Trophoblast cell (in vitro differentiated cells and primary cell): ENCODE results near the gene GJB2.
A peak's percentile ranks its signal among the peaks of the same experiment; 100 is the strongest.

ENCODE experiments used
- DNase-seq, 2 donors: peaks; one replicate each; pipeline ENCODE4 v3.0.0-alpha.2; 2016
- H2AFZ ChIP-seq: 2 replicates; pipeline ENCODE4 v1.6.1; 2013; ENCODE audit warnings: low read length, moderate library complexity, mild to moderate bottlenecking; ENCODE audit not compliant: insufficient read depth, poor library complexity
- H2AK5ac ChIP-seq: 2 replicates; pipeline ENCODE4 v1.6.1; 2013; ENCODE audit warnings: mild to moderate bottlenecking, low read length
- H2BK120ac ChIP-seq: 2 replicates; pipeline ENCODE4 v1.6.1; 2013; ENCODE audit warnings: low read length, mild to moderate bottlenecking, moderate library complexity; ENCODE audit not compliant: insufficient read depth, poor library complexity
- H2BK12ac ChIP-seq: 2 replicates; pipeline ENCODE4 v1.6.1; 2013; ENCODE audit warnings: mild to moderate bottlenecking, low read length, moderate library complexity
- H2BK5ac ChIP-seq: 2 replicates; pipeline ENCODE4 v1.6.1; 2013; ENCODE audit warnings: low read length, low read depth, moderate library complexity, mild to moderate bottlenecking; ENCODE audit not compliant: poor library complexity
- H3K14ac ChIP-seq: 2 replicates; pipeline ENCODE4 v1.6.1; 2013; ENCODE audit warnings: mild to moderate bottlenecking, low read length
- H3K18ac ChIP-seq: 2 replicates; pipeline ENCODE4 v1.6.1; 2013; ENCODE audit warnings: mild to moderate bottlenecking, low read length
- H3K23ac ChIP-seq: 2 replicates; pipeline ENCODE4 v1.6.1; 2013; ENCODE audit warnings: low read length
- H3K27ac ChIP-seq: 2 replicates; pipeline ENCODE4 v1.5.1; 2013; ENCODE audit warnings: low read depth, mild to moderate bottlenecking, inconsistent platforms, low read length, moderate library complexity
- H3K27me3 ChIP-seq: 2 replicates; pipeline ENCODE4 v1.6.1; 2013; ENCODE audit warnings: inconsistent platforms, mild to moderate bottlenecking, low read length, moderate library complexity; ENCODE audit not compliant: insufficient read depth
- H3K36me3 ChIP-seq, 2 experiments: 1 replicate in 1 of 2; 2 replicates in 1 of 2; pipeline ENCODE4 v1.6.1; 2013; ENCODE audit warnings: low read length in 2 of 2, mild to moderate bottlenecking in 2 of 2, moderate library complexity in 1 of 2; ENCODE audit not compliant: insufficient read depth in 2 of 2, control insufficient read depth in 1 of 2
- H3K4ac ChIP-seq: 2 replicates; pipeline ENCODE4 v1.6.1; 2013; ENCODE audit warnings: low read depth, mild to moderate bottlenecking, low read length, moderate library complexity
- H3K4me1 ChIP-seq, 2 experiments: 1 replicate in 1 of 2; 2 replicates in 1 of 2; pipeline ENCODE4 v1.6.1; 2013; ENCODE audit warnings: low read length in 2 of 2, mild to moderate bottlenecking in 2 of 2, moderate library complexity in 1 of 2; ENCODE audit not compliant: insufficient read depth in 2 of 2, control insufficient read depth in 1 of 2
- H3K4me2 ChIP-seq: 2 replicates; pipeline ENCODE4 v1.6.1; 2013; ENCODE audit warnings: inconsistent platforms, mild to moderate bottlenecking, low read length, moderate library complexity
- H3K4me3 ChIP-seq: 2 replicates; pipeline ENCODE4 v1.5.1; 2013; ENCODE audit warnings: mild to moderate bottlenecking, low read depth, low read length, inconsistent platforms
- H3K79me1 ChIP-seq: one replicate; pipeline ENCODE4 v1.6.1; 2013; ENCODE audit warnings: low read length
- H3K79me2 ChIP-seq: 2 replicates; pipeline ENCODE4 v1.6.1; 2013; ENCODE audit warnings: low read length, mild to moderate bottlenecking; ENCODE audit not compliant: control insufficient read depth, insufficient read depth, poor library complexity
- H3K9ac ChIP-seq: 2 replicates; pipeline ENCODE4 v1.6.1; 2013; ENCODE audit warnings: mild to moderate bottlenecking, low read length
- H3K9me3 ChIP-seq: 2 replicates; pipeline ENCODE4 v1.6.1; 2013; ENCODE audit warnings: low read depth, mild to moderate bottlenecking, control low read depth, inconsistent platforms, low read length; ENCODE audit not compliant: insufficient read depth
- H4K12ac ChIP-seq: 2 replicates; pipeline ENCODE4 v1.6.1; 2013; ENCODE audit warnings: low read depth, mild to moderate bottlenecking, low read length, moderate library complexity
- H4K8ac ChIP-seq: 2 replicates; pipeline ENCODE4 v1.6.1; 2013; ENCODE audit warnings: low read depth, mild to moderate bottlenecking, low read length, moderate library complexity
- H4K91ac ChIP-seq: one replicate; pipeline ENCODE4 v1.6.1; 2013; ENCODE audit warnings: low read depth, mild to moderate bottlenecking, low read length, moderate library complexity
- WGBS: extraction: QIAGEN DNeasy Blood & Tissue Kit; methylation state at CpG from one replicate; pipeline ENCODE4 v1.1.7; 2013; ENCODE audit warnings: missing lambda C conversion rate; ENCODE audit not compliant: insufficient read length, insufficient coverage; ENCODE audit errors: extremely low coverage; 5-methylcytosine and 5-hydroxymethylcytosine counted together

The GJB2 gene

GRCh38 chr13:20161275-20161950 is 31.3 kb downstream of the GJB2 start:
- Histone ChIP-seq H4K91ac (no peak overlapping the region), H3K18ac (no peak overlapping the region), H4K8ac (no peak overlapping the region), H2BK120ac (no peak overlapping the region), H3K4me2 (peak overlapping the region; percentile 95), H4K12ac (no peak overlapping the region), H3K14ac (no peak overlapping the region), H3K79me1 (no peaks in the 10 kb centered on the region), H2BK12ac (no peak overlapping the region), H3K9me3 (no peaks in the 10 kb centered on the region), H2AFZ (peak overlapping the region; percentile 59), H3K4me3 (peak overlapping the region; percentile 67), H3K9ac (no peak overlapping the region), H3K4ac (no peak overlapping the region), H2AK5ac (no peak overlapping the region), H3K27ac (no peak overlapping the region), H3K27me3 (peaks cover 26% of the 10 kb centered on the region), H3K4me1 (peaks cover 8 to 13% of the 10 kb centered on the region in 2 experiments), H3K36me3 (no peaks in the 10 kb centered on the region), H3K79me2 (no peaks in the 10 kb centered on the region), H3K23ac (no peak overlapping the region), H2BK5ac (no peak overlapping the region)
- no CpG with 5 or more reads among the region's 79 CpGs for WGBS
- DNase-seq, result peak in 1 of 2 donors; percentile 22

- Histone ChIP-seq H2BK12ac (no peak within 1 kb of the TSS), H3K36me3 (no peaks in the 10 kb centered on the region), H3K79me1 (no peaks in the 10 kb centered on the region), H3K27me3 (peaks cover 26% of the 10 kb centered on the region), H4K91ac (no peak within 1 kb of the TSS), H2AK5ac (no peak within 1 kb of the TSS), H3K14ac (no peak within 1 kb of the TSS), H3K4me3 (peak within 1 kb of the TSS; percentile 67), H4K8ac (no peak within 1 kb of the TSS), H3K27ac (no peak within 1 kb of the TSS), H3K79me2 (no peaks in the 10 kb centered on the region), H3K9me3 (no peaks in the 10 kb centered on the region), H2BK5ac (no peak within 1 kb of the TSS), H3K4ac (no peak within 1 kb of the TSS), H3K9ac (no peak within 1 kb of the TSS), H3K4me1 (peaks cover 8 to 13% of the 10 kb centered on the region in 2 experiments), H4K12ac (peak within 1 kb of the TSS; percentile 43), H2BK120ac (no peak within 1 kb of the TSS), H3K23ac (no peak within 1 kb of the TSS), H3K4me2 (peak within 1 kb of the TSS; percentile 95), H3K18ac (no peak within 1 kb of the TSS), H2AFZ (peak within 1 kb of the TSS; percentile 59)
- no CpG with 5 or more reads among the region's 93 CpGs for WGBS
- peak in 1 of 2 donors; percentile 51 for DNase-seq
Measured at GRCh38 chr13:20160306-20161274, 32.1 kb downstream of the GJB2 start, which contains the start of gene GJA3. Gene GJA3 (minus strand): TSS chr13:20161052. CDS start chr13:20143288, 17,764 bp downstream.

- H2BK120ac ChIP-seq, result no peak overlapping the region
Measured at GRCh38 chr13:20159646-20160305, 33.0 kb downstream of the GJB2 start.

GRCh38 chr13:20157151-20157796 is 35.5 kb downstream of the GJB2 start:
- Histone ChIP-seq H3K27ac (no peak overlapping the region), H3K4ac (no peak overlapping the region), H3K36me3 (no peaks in the 10 kb centered on the region), H3K4me3 (no peak overlapping the region), H3K18ac (no peak overlapping the region), H3K4me1 (peaks cover 8 to 13% of the 10 kb centered on the region in 2 experiments), H3K27me3 (peaks cover 26% of the 10 kb centered on the region), H4K12ac (no peak overlapping the region), H3K4me2 (no peak overlapping the region), H3K9me3 (no peaks in the 10 kb centered on the region), H3K23ac (no peak overlapping the region), H3K79me1 (no peaks in the 10 kb centered on the region), H2AFZ (no peak overlapping the region), H4K8ac (no peak overlapping the region), H3K9ac (no peak overlapping the region), H4K91ac (no peak overlapping the region), H2BK120ac (no peak overlapping the region), H2AK5ac (no peak overlapping the region), H3K14ac (no peak overlapping the region), H2BK5ac (no peak overlapping the region), H2BK12ac (no peak overlapping the region), H3K79me2 (no peaks in the 10 kb centered on the region)
- DNase-seq, result no peak
- no CpG with 5 or more reads among the region's 3 CpGs for WGBS

More at GRCh38 chr13:20159646-20160305, 33.0 kb downstream of the GJB2 start:
- H2BK12ac ChIP-seq, result no peak overlapping the region
- no peak overlapping the region for H3K18ac ChIP-seq
- H4K12ac ChIP-seq, result no peak overlapping the region
- no peak overlapping the region for H3K9ac ChIP-seq
- peak overlapping the region; percentile 95 for H3K4me2 ChIP-seq
- no peak overlapping the region for H2AFZ ChIP-seq
- no peak overlapping the region for H4K8ac ChIP-seq
- H2AK5ac ChIP-seq, result no peak overlapping the region
- H3K79me2 ChIP-seq, result no peaks in the 10 kb centered on the region
- no peak overlapping the region for H3K27ac ChIP-seq
- no peak overlapping the region for H3K4ac ChIP-seq
- H3K14ac ChIP-seq, result no peak overlapping the region
- H3K4me1 ChIP-seq, result peaks cover 8 to 13% of the 10 kb centered on the region in 2 experiments
- H3K9me3 ChIP-seq, result no peaks in the 10 kb centered on the region
- no peak overlapping the region for H3K4me3 ChIP-seq
- peaks cover 26% of the 10 kb centered on the region for H3K27me3 ChIP-seq
- H3K79me1 ChIP-seq, result no peaks in the 10 kb centered on the region
- H3K36me3 ChIP-seq, result no peaks in the 10 kb centered on the region
- WGBS, result no CpG with 5 or more reads among the region's 18 CpGs
- DNase-seq, result peak in 1 of 2 donors; percentile 18
- no peak overlapping the region for H2BK5ac ChIP-seq
- no peak overlapping the region for H4K91ac ChIP-seq
- H3K23ac ChIP-seq, result no peak overlapping the region
